ENCODE measurements around the gene CSGALNACT2. TPM values are rescaled to one million over a fixed set of nuclear protein-coding genes. Genes with fewer than 3 reads are reported as not detected.

The CSGALNACT2 gene
- total and polyA plus RNA-seq, 2 of the 13 experiments (the other 11 are each of a cell fraction or from before 2014, with no cell fraction given), result 3.3 to 7.1 TPM

DNA sequence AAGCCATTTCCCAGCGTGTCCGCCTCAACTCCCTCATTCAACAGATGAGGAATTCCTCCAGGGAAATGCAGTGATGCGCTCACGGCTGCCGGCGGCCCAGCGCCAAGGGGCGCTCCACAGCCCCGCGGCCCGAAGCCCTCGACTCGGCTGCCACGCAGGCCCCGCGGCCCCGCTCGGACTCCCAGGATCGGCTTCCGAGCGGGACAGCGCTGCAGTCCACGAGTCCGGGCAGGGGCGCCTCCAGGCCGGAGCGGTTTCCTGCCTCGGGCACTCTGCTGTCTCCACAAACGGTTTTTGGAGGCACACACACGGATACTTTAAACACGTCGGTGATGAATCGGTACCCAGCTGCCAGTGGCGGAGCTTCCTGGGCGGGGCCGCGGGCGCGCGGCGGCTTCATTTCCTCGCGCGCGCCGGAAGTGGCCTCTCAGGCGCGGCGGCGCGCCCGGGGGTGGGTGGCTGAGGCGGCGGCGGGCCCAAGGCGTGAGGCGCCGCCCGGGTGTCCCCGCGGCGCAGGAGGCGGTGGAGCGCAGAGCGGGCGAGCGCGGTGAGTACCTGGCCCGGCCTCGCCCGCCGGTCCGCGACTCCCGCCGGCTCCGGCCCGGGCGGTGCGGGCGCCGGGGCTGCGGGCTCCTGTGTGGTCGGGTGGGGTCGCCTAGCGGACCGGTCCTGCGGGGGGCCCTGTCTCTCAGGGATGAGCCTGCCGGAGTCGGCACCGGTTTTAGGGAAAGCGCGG lies at the start of gene CSGALNACT2 (continued):
- TF ChIP-seq ATF3 (CRISPR knock-in tag; IDR thresholded peaks at IDR 0.05) (0 out of 2 replicates have a peak, but pooled peaks have one; percentile 27), ZNF879 (CRISPR knock-in tag; IDR thresholded peaks at IDR 0.05) (peak; percentile 88; the same call in 1 of the 2 replicates), ZNF430 (CRISPR knock-in tag; IDR thresholded peaks at IDR 0.05) (peak; percentile 20; the same call in 1 of the 2 replicates), MEIS1 (CRISPR knock-in tag; IDR thresholded peaks at IDR 0.05; ENCODE audit: borderline replicate concordance) (peak; percentile 50; the same call in 1 of the 2 replicates), HES4 (CRISPR knock-in tag; IDR thresholded peaks at IDR 0.05; ENCODE audit: borderline replicate concordance) (0 out of 2 replicates have a peak, but pooled peaks have one; percentile 49), TBX2 (CRISPR knock-in tag; IDR thresholded peaks at IDR 0.05; ENCODE audit: borderline replicate concordance) (peak; percentile 58; the same call in 1 of the 2 replicates), ZNF776 (CRISPR knock-in tag; IDR thresholded peaks at IDR 0.05) (peak; percentile 77; the same call in 1 of the 2 replicates), POLR2AphosphoS5 (IDR thresholded peaks at IDR 0.05; ENCODE audit: low read depth, low read length) (peak; percentile 71), TOPORS (CRISPR knock-in tag; IDR thresholded peaks at IDR 0.05) (0 out of 2 replicates have a peak, but pooled peaks have one; percentile 18), RFXANK (CRISPR knock-in tag; IDR thresholded peaks at IDR 0.05) (no peak), SAFB2 (CRISPR knock-in tag; IDR thresholded peaks at IDR 0.05; ENCODE audit: borderline replicate concordance, low read depth) (peak; percentile 26; the same call in 1 of the 2 replicates), KAT7 (CRISPR knock-in tag; IDR thresholded peaks at IDR 0.05; ENCODE audit: borderline replicate concordance) (peak; percentile 64; the same call in 1 of the 2 replicates), GABPB1 (CRISPR knock-in tag; IDR thresholded peaks at IDR 0.05) (peak; percentile 88), ELF3 (CRISPR knock-in tag; IDR thresholded peaks at IDR 0.05) (peak; percentile 37; the same call in 1 of the 2 replicates), ZNF282 (IDR thresholded peaks at IDR 0.05; ENCODE audit: partially characterized antibody) (no peak), KMT2B (CRISPR knock-in tag; IDR thresholded peaks at IDR 0.05) (no peak)
- TF ChIP-seq, protein P1, sequence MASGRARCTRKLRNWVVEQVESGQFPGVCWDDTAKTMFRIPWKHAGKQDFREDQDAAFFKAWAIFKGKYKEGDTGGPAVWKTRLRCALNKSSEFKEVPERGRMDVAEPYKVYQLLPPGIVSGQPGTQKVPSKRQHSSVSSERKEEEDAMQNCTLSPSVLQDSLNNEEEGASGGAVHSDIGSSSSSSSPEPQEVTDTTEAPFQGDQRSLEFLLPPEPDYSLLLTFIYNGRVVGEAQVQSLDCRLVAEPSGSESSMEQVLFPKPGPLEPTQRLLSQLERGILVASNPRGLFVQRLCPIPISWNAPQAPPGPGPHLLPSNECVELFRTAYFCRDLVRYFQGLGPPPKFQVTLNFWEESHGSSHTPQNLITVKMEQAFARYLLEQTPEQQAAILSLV (CRISPR knock-in tag; IDR thresholded peaks at IDR 0.05; ENCODE audit: borderline replicate concordance), result peak; percentile 71; the same call in 1 of the 2 replicates
- TF ChIP-seq, protein P2, sequence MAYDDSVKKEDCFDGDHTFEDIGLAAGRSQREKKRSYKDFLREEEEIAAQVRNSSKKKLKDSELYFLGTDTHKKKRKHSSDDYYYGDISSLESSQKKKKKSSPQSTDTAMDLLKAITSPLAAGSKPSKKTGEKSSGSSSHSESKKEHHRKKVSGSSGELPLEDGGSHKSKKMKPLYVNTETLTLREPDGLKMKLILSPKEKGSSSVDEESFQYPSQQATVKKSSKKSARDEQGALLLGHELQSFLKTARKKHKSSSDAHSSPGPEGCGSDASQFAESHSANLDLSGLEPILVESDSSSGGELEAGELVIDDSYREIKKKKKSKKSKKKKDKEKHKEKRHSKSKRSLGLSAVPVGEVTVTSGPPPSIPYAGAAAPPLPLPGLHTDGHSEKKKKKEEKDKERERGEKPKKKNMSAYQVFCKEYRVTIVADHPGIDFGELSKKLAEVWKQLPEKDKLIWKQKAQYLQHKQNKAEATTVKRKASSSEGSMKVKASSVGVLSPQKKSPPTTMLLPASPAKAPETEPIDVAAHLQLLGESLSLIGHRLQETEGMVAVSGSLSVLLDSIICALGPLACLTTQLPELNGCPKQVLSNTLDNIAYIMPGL (CRISPR knock-in tag; IDR thresholded peaks at IDR 0.05; ENCODE audit: borderline replicate concordance in 1 of 2, low read depth in 1 of 2), result peak; percentile 53 to 86
- TF ChIP-seq, protein P3, sequence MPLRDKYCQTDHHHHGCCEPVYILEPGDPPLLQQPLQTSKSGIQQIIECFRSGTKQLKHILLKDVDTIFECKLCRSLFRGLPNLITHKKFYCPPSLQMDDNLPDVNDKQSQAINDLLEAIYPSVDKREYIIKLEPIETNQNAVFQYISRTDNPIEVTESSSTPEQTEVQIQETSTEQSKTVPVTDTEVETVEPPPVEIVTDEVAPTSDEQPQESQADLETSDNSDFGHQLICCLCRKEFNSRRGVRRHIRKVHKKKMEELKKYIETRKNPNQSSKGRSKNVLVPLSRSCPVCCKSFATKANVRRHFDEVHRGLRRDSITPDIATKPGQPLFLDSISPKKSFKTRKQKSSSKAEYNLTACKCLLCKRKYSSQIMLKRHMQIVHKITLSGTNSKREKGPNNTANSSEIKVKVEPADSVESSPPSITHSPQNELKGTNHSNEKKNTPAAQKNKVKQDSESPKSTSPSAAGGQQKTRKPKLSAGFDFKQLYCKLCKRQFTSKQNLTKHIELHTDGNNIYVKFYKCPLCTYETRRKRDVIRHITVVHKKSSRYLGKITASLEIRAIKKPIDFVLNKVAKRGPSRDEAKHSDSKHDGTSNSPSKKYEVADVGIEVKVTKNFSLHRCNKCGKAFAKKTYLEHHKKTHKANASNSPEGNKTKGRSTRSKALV (CRISPR knock-in tag; IDR thresholded peaks at IDR 0.05), result peak; percentile 31; the same call in 1 of the 2 replicates

All from HepG2 (cell line).